Middle frontal gyrus (tissue), 1 donor: ENCODE measurements around the gene CNTNAP2.
"Not testable (repeated sequence)": the region's sequence is repeated elsewhere in the genome, so short reads cannot be mapped to it uniquely, and the experiment has no call there.

Source experiments
- DNase-seq: peaks from one replicate; pipeline ENCODE4 v3.0.0-alpha.2; 2015; ENCODE audit warnings: low spot score; ENCODE audit errors: extremely low spot score

The CNTNAP2 gene

DNA sequence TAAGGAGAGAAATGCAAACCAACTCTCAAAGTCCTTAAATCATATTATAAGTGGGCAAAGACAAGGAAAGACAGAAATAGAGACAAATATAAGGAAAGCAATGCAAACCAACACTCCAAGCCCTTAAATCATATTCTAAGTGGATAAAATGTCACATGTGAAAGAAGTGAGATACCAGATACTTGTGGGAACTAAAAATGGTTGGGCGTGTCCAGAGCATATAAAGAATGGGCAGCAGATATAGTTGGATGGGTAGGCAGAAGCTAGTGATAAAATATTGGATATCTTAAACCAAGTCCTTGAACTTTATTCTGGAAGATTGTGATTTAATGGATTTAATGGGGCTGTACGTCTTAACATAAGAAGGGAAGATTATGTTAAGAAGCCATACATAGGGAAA, 1408.7 kb downstream of the CNTNAP2 start:
- DNase-seq, result no peak

DNA sequence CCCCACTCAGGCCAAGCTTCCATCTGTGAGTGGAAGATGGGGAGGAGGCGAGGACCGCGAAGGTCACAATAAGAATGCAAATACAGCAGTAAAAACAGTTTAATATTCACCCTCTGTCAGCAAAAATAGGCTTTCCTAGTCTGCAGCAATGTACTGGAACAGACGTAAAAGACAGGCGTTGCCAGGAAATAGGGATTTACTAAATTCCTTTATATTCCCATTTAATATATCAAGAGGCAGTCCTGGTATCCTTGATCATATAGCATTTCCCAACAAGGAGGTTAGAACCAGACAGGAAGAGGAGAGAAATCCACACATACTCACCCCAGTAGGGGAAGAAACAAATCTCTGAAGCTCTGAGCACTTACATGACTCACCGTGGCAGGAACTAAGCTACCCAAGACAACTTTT, 1419.1 kb downstream of the CNTNAP2 start:
- no peak for DNase-seq

DNA sequence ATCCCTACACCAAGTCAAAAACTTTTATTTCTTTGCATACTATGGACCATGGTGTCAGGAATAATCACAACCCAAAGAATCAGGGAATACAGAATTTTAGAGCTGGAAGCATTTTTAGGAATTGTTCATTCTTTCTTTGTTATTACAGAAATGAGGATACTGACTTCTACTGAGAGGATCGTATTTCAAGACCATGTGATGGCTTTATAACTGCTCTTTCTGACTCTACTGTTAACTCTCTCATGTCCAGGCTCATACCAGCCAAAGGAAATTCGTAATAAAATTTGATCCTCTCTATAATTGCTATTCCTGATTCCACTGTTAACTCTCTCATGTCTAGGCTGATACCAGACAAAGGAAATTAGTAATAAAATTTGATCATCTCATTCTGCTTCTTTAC, 1423.1 kb downstream of the CNTNAP2 start:
- DNase-seq, result no peak

DNA sequence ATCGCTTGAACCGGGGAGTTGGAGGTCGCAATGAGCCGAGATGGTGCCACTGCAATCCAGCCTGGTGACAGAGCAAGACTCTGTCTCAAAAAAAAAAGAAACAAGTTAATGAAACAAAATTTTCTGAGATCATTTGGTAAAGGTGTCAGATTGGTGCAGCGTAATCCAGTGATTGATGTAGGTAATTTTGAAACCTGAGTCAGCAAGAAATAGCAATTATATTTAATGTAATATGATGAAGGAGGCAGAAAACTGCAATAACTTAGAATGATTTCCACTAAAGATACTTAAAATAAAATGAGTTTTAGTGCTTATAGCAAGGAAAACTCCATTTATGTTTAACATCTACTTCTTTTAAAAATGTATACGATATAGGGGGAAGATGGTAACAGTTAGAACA, 1424.1 kb downstream of the CNTNAP2 start:
- DNase-seq, result no peak

GRCh38 chr7:147541261-147541660, 1424.7 kb downstream of the CNTNAP2 start:
- no peak for DNase-seq

GRCh38 chr7:147547252-147547897, 1430.8 kb downstream of the CNTNAP2 start:
- no peak for DNase-seq

- DNase-seq, result no peak
These were observed 1439.7 kb downstream of the CNTNAP2 start for GRCh38 chr7:147556317-147556716.

DNA sequence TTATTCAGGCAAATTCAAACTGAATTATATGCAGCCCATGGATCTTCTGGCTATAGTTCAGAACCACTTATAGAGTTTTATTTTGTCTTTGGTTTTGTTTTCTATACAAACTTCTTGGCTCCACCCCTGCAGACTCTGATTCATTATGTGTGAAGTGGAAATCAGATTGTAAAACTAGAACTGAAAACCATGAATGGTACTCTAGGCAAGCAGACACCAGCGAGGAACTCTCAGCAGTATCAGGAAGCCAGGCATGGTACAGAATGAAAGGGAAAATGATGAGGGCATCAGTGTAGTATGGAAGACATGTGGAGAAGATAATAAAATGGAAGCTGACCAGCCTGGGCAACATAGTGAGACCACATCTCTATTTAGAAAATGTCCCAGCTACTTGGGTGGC, 1447.1 kb downstream of the CNTNAP2 start:
- no peak for DNase-seq

DNA sequence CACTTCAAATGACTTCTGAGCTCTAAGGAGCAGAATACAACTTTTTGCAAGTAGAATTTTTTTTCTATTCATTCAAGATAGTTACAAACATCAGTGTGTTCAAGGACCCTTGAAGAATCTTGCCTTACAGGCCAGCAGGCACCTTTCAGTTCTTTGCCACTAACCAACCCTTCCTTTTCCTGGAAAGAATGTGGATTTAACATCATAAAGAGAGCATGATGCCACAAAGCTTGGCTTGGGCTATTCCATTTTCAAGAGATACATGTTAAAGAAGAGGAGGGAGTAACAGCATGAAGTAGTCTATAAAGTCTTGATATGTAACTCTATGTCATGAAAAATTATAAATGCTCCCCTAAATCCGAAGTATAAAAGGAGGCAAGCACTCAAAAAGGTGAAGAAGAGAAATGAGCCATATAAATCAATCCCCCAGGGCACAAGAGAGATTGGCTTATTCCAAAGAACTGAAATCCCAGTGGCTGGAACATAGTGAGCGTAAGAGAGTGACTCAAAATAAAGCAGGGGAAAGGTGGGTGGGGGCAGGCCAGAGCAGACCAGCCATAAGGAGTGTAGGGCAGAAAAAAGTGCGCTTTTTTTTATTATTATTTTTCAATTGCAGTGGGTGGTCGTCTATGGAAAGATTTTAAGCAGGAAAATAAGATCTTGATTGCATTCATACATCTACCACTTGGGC, 1448.3 kb downstream of the CNTNAP2 start:
- DNase-seq, result no peak

DNA sequence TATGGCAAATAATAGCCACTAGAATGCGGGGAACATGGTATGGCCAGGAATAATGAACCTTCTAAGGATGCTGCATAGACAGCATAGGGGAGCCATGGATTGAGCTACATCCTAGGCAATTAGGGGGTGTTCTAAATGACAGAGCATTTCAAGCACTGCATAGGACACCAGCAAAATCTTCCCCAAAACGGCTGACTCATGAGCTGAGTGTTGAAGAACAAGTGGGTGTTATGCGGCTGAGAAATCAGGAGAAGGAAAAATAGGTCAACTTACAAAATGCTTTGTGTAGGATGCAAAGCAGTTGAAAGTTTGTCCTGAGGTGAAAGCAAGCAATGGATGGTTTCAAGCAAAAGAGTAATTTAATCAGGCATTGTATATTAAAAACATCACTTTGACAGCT, 1450.4 kb downstream of the CNTNAP2 start:
- peak; percentile 12 for DNase-seq

DNA sequence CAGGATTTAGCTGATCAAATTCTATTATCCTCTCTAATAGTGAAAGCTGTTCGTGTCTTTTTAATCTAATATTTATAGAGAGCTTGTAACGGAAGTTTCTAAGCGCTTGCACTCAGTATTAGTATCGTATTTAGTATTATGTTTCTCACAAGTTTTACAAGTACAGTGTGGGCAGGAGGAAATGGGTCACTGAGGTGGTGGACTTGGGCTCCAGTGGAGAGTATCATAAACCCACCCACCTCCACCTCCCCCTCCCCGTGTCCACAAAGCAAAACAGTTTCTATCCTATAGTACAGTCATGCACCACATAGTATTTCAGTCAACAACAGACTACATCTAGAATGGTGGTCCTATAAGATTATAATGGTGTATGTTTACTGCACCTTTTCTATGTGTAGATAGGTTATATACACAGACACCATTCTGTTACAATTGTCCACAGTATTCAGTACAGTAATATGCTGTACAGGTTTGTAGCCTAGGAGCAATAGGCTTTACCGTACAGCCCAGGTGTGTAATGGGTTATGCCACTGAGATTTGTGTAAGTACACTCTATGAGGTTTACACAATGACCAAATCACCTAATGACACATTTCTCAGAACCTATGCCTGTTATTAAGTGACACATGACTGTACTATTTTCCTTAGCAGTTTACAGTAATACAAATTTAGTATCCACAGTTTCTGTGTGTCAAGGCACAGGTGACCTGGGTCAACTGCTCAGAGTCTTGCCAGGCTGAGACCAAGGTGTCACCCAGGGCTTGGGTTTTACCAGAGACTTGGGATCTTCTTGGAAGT, 1452.7 kb downstream of the CNTNAP2 start:
- no peak for DNase-seq

GRCh38 chr7:147570390-147570789, 1453.8 kb downstream of the CNTNAP2 start:
- DNase-seq, result no peak

GRCh38 chr7:147571436-147572185, 1455.0 kb downstream of the CNTNAP2 start:
- no peak for DNase-seq

GRCh38 chr7:147578196-147578595, 1461.6 kb downstream of the CNTNAP2 start:
- DNase-seq, result no peak

- no peak for DNase-seq
These were observed 1462.5 kb downstream of the CNTNAP2 start for GRCh38 chr7:147579148-147579547.

- DNase-seq, result no peak
These were observed 1468.2 kb downstream of the CNTNAP2 start for GRCh38 chr7:147584771-147585193.

DNA sequence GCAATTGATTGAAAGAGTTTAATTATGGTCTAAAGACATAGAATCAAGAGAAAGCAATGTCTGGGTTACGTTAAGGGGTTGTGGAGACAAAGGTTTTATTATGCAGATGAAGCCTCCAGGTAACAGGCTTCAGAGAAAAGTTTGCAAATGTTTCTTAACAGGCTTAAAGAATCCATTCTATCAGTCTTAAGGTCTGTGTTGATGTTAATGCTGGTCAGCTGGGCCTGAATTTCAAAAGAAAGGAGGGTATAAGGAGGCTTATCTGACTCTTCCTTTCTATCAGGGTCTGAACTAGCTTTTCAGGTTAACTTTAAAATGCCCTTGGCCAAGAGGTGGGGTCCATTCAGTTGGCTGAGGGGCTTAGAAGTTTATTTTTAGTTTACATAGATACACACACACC, 1469.5 kb downstream of the CNTNAP2 start:
- DNase-seq, result no peak

DNA sequence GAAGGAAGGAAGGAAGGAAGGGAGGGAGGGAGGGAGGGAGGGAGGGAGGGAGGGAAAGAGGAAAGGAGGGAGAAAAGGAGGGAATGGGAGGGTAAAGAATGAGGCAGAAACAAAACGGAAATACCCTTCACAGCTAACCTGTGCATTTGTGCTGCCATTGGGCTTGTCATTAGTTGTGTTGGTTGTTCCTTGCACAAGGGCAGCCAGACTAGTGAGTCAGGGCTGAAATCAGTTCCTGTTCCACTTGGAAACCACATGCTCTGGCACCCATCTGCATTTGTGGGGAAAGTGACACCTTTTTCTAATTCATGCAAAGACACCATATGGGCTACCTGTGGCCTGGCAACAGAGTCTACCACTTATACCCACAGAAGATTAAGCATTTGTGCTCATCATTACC, 1469.9 kb downstream of the CNTNAP2 start:
- no peak for DNase-seq

GRCh38 chr7:147593271-147594057, 1476.9 kb downstream of the CNTNAP2 start:
- no peak for DNase-seq

GRCh38 chr7:147595042-147595441, 1478.4 kb downstream of the CNTNAP2 start:
- DNase-seq, result no peak

GRCh38 chr7:147598687-147599086, 1482.1 kb downstream of the CNTNAP2 start:
- not testable (repeated sequence) for DNase-seq
